HG02884 (cell line): ENCODE data around the gene NBPF11.
"Not testable (repeated sequence)": the region's sequence is repeated elsewhere in the genome, so short reads cannot be mapped to it uniquely, and the experiment has no call there.

Experiments used
- ATAC-seq: cut with Tn5 transposase; IDR thresholded peaks from one replicate; pipeline ENCODE4 v1.9.1; 2021; ENCODE audit warnings: mild to moderate bottlenecking, moderate library complexity; ENCODE audit not compliant: unreplicated experiment

NBPF11 gene

GRCh38 chr1:148151911-148152656, at the start of gene NBPF11:
Gene NBPF11 (minus strand): TSS chr1:148152281. CDS start chr1:148127003, 25,278 bp downstream.
- ATAC-seq: peak; percentile 64

GRCh38 chr1:148197396-148197795, 45.3 kb upstream of the NBPF11 start:
- not testable (repeated sequence) for ATAC-seq

- peak; percentile 66 for ATAC-seq
Measured at GRCh38 chr1:148196949-148197348, 44.9 kb upstream of the NBPF11 start.

GRCh38 chr1:148195115-148195514, 43.0 kb upstream of the NBPF11 start:
- not testable (repeated sequence) for ATAC-seq

GRCh38 chr1:148188768-148189167, 36.7 kb upstream of the NBPF11 start:
- not testable (repeated sequence) for ATAC-seq

GRCh38 chr1:148178682-148179081, 26.6 kb upstream of the NBPF11 start:
- not testable (repeated sequence) for ATAC-seq

GRCh38 chr1:148175414-148175813, 23.3 kb upstream of the NBPF11 start:
- not testable (repeated sequence) for ATAC-seq

GRCh38 chr1:148171995-148172394, 19.9 kb upstream of the NBPF11 start:
- not testable (repeated sequence) for ATAC-seq

GRCh38 chr1:148166558-148167492, 14.7 kb upstream of the NBPF11 start:
- ATAC-seq: no peak

GRCh38 chr1:148162363-148162762, 10.3 kb upstream of the NBPF11 start:
- ATAC-seq: no peak

GRCh38 chr1:148161053-148161901, 9.2 kb upstream of the NBPF11 start:
- ATAC-seq: no peak

- ATAC-seq: no peak
Measured at GRCh38 chr1:148160343-148161052, 8.4 kb upstream of the NBPF11 start.

GRCh38 chr1:148160048-148160342, 7.9 kb upstream of the NBPF11 start:
- ATAC-seq: no peak

GRCh38 chr1:148158341-148159003, 6.4 kb upstream of the NBPF11 start:
- no peak for ATAC-seq

- ATAC-seq: not testable (repeated sequence)
Measured at GRCh38 chr1:148157803-148158202, 5.7 kb upstream of the NBPF11 start.

GRCh38 chr1:148155494-148156275, 3.6 kb upstream of the NBPF11 start:
- ATAC-seq: peak; percentile 46

GRCh38 chr1:148152795-148153194, 714 bp upstream of the NBPF11 start:
- ATAC-seq: not testable (repeated sequence)

- not testable (repeated sequence) for ATAC-seq
Measured at GRCh38 chr1:148151371-148151819, 686 bp downstream of the NBPF11 start.

GRCh38 chr1:148150945-148151344, 1.1 kb downstream of the NBPF11 start:
- ATAC-seq: not testable (repeated sequence)
